ENCODE data around the gene TOMM34.

DNA sequence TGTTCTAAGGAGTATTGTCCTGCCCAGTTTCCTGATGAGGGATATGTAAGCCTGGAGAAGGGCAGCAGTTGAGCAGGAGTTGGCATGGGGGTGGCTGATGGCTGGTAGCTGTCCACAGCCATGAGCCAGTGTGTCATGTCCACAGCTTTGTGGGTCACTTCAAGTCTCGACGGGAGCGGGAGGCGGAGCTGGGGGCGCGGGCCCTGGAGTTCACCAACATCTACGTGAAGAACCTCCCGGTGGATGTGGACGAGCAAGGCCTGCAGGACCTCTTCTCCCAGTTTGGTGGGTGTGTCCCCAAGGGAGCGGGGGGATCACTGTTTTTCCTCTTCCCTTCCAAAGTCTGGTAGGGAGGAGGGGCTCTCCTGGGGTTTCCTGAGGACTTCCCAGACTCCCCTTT is 41.4 kb downstream of the TOMM34 start:
- TF ChIP-seq, protein P1, sequence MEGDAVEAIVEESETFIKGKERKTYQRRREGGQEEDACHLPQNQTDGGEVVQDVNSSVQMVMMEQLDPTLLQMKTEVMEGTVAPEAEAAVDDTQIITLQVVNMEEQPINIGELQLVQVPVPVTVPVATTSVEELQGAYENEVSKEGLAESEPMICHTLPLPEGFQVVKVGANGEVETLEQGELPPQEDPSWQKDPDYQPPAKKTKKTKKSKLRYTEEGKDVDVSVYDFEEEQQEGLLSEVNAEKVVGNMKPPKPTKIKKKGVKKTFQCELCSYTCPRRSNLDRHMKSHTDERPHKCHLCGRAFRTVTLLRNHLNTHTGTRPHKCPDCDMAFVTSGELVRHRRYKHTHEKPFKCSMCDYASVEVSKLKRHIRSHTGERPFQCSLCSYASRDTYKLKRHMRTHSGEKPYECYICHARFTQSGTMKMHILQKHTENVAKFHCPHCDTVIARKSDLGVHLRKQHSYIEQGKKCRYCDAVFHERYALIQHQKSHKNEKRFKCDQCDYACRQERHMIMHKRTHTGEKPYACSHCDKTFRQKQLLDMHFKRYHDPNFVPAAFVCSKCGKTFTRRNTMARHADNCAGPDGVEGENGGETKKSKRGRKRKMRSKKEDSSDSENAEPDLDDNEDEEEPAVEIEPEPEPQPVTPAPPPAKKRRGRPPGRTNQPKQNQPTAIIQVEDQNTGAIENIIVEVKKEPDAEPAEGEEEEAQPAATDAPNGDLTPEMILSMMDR (IDR thresholded peaks at IDR 0.05) = no peak
- no peak for TF ChIP-seq POLR2AphosphoS5 (IDR thresholded peaks at IDR 0.05)

All from prostate gland (tissue), 2 donors.